Activated CD8-positive, alpha-beta memory T cell treated with anti-CD3 and anti-CD28 coated beads for 48 hours (primary cell): Measurements from ENCODE around the gene BACE1.
"Not testable (repeated sequence)": the region's sequence is repeated elsewhere in the genome, so short reads cannot be mapped to it uniquely, and the experiment has no call there.

Experiments
- DNase-seq, 3 experiments: peaks; one replicate each; pipeline ENCODE4 v3.0.0-alpha.2; 2020; ENCODE audit warnings: low read depth in 2 of 3, low spot score in 2 of 3

The BACE1 gene

DNA sequence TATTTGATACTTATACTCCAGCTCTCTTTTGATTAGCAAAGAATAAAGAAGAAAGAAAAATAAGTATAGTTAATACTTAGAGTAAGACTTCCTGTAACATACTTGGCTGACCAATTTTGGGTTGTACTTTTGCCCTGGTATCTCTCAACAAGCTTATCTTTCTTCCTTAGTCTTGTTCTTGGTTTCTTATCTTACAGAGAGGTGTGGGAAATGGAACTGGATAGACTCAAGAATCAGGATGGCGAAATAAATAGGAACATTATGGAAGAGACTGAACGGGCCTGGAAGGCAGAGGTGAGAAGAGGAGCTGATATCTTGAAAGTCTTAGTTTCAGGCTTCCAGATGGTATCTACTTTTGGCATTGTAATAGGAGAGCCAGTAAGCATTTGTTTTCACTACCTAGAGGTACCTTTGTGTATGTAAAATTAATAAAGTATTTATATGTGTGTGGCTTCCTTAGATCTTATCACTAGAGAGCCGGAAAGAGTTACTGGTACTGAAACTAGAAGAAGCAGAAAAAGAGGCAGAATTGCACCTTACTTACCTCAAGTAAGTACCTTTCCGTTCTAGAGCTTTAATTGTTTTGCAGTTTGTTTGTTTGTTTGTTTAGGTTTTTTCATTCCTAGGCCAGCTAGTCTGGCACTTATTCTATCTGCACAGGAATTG lies 36.2 kb downstream of the BACE1 start:
- no peak for DNase-seq

DNA sequence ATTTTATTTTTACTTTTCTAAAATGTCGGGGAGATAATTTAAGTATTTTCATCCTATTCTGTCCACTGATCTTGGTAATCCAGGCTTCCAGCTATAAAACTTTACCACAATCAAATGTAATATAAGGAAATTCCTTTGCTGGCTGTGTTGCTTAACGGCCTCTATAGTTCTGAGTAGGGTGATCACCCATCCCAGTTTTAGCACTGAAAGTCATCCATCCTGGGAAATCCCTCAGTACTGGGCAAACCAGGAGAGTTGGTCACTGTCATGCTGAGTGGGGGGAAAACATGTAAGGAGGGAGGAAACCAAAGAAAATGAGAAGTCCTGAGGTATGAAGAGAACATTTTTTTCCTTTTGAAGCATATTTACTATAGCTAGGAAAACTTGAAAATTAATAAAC lies 37.7 kb downstream of the BACE1 start:
- no peak for DNase-seq

DNA sequence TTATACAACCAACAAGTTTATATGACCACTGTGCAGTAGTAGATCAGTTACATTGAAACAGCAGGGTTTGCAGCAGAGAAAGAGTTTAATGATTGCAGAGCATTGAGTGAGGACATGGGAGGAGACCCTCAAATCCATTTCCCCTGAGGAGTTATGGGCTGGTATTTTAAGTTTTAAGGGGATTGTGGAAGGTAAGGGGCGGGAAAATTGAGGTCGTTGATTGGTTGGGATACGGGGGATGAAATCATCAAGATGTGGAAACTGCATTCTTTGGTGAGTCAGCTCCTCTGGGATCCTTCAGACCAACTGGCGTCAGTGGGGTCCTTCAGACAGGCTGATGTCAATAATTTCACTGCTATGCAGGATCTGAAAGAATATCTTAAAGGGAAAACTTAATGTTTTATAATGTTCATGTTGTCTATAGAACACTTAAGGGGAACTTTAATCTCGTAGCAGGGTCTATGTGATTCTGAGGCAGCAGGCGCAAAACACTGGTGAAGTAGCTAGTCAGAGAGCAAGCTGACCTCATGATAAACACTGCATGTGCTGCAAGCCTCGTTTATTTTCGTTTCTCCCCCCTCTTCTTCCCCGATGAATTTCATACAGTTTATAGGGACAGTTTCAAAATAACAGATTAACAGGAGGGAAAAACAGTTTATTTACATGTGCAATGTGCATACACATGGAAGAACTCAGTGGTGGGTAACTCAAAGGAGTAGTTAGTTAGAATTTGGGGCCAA lies 42.3 kb downstream of the BACE1 start:
- DNase-seq = no peak

DNA sequence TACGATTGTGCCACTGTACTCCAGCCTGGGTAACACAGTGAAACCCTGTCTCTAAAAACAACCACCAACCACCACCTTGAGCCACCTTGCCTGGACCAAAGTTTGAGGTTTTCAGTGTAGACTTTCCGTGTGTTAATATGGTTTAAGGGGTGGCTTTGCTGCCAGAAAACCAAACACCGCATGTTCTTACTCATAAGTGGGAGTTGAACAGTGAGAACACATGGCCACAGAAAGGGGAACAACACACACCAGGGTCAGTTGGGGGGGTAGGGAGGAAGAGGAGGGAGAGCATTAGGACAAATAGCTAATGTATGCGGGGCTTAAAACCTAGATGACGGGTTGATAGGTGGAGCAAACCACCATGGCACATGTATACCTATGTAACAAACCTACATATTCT lies 43.9 kb downstream of the BACE1 start:
- not testable (repeated sequence) for DNase-seq

DNA sequence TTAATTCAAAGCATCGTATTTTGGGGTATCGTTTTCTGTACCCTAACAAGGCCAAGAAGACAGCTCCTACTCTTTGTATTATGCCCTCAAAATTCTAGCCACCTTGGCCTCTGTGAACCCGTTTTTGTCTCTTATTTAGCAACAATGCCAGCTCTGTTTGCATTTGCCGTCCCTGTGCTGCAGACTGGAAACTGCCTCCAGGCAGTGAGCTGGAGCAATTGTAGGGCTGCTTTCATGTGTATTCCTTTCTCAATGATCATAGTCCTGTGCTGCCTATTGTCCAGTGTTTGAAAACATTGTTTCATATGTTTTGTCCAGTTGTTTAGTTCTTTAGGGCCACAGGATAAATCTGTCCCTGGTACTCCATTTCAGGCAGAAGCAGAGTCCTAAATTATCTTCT lies 44.8 kb downstream of the BACE1 start:
- DNase-seq = no peak

DNA sequence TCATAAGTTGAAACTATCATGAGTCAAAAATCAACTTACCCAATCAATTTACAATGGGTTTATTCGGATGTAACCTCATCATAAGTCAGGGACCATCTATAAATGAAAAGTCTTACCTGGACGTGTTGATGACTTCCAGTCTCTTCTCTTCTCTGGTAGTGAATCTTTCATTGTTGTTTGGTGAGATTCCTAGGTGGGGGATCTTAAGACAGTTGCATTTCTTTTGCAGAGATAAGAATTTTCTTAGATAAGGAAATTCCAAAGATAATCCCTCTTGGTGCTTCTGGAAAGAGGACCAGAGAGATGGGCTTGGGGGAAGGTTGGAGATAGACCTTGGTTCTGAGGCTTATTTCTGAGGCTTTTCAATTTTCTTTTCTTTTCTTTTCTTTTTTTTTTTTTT lies 46.2 kb downstream of the BACE1 start:
- no peak for DNase-seq

DNA sequence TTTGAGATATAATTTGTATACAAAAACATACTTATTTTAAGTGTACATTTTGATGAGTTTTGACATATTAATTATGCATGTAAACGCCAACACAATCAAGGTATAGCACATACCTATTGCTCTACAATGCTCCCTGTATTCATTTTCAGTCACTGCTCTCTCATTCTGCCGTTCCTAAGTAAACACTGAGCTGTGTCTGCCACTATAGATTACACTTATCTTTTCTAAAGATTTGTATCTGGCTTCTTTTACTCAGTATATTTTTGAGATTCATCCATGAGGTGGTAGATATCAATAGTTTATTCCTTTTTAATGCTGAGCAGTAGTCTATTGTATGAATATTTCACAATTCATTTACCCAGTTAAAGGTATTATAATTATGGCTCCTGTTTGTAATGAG lies 50.3 kb downstream of the BACE1 start:
- no peak for DNase-seq

DNA sequence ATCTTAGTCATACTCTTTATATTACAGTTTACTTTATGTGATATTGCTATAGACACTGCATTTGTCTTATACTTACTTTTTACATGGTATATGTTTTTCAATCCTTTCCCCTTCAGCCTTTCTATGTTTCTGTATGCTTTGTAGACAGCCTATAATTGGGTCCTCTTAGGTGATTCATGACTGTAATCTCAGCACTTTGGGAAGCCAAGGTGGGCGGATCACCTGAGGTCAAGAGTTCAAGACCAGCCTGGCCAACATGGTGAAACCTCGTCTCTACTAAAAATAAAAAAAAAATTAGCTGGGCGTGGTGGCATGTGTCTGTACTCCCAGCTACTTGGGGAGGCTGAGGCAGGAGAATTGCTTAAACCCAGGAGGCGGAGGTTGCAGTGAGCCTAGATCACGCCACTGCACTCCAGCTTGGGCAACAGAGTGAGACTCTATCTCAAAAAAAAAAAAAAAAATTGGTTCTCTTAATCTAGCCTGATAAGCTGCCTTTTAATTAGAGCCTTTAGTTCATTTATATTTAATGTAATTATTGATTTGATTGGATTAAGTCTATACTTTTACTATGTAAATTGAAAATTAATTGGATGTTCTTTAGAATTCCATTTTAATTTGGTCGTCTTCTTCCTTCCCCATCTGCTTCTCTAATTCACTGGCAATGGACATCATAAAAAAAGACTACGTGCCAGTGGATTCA lies 51.3 kb downstream of the BACE1 start:
- DNase-seq = not testable (repeated sequence)

DNA sequence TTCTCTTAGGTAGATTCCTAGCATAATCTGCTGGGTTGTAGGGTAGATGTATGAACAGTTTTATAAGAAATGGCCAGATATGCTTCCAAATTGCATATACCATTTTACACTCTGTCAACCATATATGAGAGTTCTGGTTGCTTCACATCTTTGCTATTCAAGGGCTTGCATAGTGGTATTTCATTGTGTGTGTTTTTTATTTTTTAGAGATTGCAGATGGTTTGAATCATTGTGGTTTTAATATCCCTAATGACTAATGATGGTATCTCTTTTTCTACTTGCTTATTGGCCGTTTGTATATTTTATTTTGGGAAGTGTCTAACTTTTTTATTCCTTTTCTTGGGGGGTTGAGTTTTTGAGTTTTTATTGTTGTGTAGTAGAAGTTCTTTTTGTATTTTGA lies 56.6 kb downstream of the BACE1 start:
- DNase-seq = no peak

DNA sequence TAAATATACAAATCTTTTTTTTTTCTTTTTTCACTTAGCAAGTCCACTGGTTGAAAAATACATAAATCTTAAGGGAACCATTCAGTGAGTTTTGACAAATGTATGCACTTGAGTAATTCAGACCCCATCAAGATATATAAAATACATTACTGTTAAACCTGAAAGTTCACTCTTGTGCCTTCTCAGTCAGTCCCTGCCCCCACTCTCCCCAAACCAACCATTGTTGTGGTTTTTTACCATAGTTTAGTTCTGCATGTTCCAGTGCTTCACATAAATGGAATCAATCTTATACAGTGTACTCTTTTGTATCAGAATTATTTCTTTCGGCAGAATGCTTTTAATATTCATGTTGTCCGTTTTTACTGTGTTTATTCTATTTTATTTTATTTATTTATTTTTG lies 57.5 kb downstream of the BACE1 start:
- no peak for DNase-seq

DNA sequence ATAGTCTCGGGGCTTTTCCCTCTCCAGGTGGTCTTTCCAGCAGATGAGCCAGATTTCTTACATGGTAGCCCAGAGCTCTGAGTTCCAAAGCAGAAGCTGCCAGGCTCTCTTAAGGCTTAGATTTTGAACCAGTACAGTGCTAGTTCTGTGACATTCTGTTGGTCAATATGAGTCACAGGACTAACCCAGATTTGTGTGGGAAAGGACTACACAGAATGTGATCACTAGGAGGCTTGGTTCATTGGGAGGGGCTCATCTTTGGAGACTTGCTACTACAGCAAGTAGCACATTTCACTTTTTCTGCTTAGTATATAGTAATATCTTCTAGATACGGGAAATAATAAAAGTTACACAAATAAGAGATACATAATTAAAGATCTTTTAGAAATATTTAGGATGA lies 59.5 kb downstream of the BACE1 start:
- no peak for DNase-seq

DNA sequence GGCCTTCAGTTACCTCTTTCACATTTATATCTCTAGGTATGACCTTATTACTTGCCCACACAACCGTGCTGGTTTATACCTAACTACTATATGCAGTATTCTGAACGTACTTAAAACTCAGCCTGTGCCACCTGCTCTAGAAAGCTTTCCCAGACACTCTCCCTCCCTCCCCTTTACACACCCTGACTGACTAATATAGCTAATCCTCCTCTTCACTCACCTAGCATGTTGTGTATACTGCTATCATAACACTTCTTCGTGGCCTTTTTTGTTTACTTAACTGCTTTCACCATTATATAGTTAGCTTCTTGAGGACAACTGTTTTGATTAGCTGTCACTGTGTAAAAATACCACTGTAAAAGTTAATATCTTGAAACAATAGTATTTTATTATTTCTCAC lies 60.1 kb downstream of the BACE1 start:
- no peak for DNase-seq

DNA sequence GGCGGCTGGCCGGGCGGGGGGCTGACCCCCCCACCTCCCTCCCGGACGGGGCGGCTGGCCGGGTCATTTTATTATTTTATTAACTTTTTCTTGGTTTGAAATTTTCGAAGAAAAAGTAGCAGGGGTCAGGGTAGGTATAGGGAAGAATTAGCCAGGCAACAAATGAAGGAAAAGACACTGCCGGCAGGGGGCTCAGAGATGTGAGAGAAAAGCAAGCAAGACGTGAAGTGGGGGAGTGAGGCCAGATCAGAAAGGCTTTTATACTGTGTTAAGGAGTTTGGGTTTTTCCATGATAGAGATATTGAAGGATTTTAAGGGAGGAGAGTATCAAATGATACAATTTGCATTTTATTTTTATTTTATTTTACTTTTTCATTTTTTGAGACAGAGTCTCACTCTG lies 64.5 kb downstream of the BACE1 start:
- DNase-seq = no peak

DNA sequence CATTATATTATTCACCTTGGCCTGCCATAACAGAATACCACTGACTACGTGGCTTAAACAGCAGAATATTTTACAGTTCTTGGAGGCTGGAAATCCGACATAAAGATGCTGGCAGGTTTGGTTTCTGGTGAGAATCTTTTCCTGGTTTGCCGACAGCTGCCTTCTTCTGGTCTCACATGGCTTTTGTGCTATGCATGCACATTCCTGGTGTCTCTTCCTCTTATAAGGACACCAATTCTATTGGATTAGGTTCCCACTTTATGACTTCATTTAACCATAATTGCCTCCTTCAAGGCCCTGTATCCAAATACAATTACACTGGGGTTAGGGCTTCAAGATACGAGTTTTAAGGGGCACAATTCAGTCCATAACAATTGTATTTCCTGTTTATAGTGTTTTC lies 66.5 kb downstream of the BACE1 start:
- DNase-seq = no peak

DNA sequence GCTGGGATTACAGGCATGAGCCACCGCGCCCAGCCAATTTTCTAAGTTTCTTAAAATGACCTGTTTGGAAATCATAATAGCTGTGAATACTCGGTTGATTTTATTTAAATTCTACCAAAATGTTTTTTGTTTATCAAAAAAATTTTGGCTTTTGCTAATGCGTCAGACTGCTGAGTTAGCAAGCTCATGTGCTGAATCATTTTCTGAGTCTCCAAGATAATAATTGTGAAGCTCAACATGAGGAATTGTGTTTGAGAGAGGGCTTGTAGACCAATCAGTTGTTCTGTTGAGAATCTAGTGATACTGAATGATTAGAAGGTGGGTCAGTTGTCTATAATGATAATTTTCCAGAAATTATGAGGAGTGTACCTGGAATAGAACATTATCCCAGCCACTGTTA lies 67.7 kb downstream of the BACE1 start:
- DNase-seq = no peak

DNA sequence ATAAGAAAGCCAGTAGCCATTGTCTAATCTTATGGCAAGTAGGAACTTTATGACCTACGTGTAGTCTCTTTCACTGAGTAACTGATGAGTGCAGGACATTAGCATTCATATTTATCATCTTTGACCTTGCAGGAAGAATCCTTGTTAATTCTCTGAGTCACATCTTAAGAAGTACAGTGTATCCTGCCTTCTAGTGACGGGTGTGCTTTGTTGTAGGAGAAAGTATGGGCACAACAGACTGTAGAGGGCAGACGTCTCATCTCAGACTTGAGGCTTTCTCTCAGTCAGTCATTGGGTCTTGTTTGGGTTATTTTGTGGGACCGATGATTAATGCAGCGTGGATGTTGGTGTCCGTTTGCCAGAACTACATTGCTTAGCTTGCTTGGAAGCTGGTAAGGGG lies 76.8 kb downstream of the BACE1 start:
- no peak for DNase-seq

DNA sequence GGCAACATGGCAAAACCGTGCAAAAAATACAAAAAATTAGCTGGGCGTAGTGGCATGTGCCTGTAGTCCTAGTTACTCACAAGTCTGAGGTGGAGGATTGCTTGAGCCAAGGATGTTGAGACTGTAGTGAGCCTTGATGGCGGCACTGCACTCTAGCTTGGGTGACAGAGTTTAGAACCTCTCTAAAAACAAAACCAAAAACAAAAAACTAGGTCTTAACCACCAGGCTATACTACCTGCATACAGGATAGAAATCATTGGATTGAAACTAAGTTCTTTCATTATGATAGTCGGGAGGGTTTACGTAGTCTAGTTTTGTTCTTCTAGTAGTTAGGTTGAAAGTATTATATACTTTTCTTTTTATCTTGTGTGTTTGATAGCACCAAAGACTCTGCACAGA lies 77.8 kb downstream of the BACE1 start:
- no peak for DNase-seq
